Activated T-helper 2 cell treated with anti-CD3 and anti-CD28 coated beads, Interferon-gamma antibody, Interleukin-2, Interleukin-4, amounts not matched to agents 10 μg/mL and 5 μg/mL and 100 μg/mL, durations not matched to agents 14 hours and 24 hours and 36 hours (primary cell): ENCODE results near the gene STRN. TPM values are rescaled to one million over a fixed set of nuclear protein-coding genes. Genes with fewer than 3 reads are reported as not detected.

Source experiments
- total RNA-seq: library from RNA; stranded (reverse); gene quantifications from 2 replicates; pipeline ENCODE4 v1.2.3, GENCODE V29; 2022

Gene STRN
- total RNA-seq, 1 donor from 2014 or later: 27.7 TPM

Other genes with a start within 250 kb of the STRN start
- gene HEATR5B, start 117.8 kb upstream of the STRN start, total RNA-seq: 15.3 and 16.8 TPM in 2 replicates
- 14.4 and 14.9 TPM in 2 replicates for gene GPATCH11, start 118.0 kb upstream of the STRN start, total RNA-seq
- gene EIF2AK2, start 190.4 kb upstream of the STRN start, total RNA-seq: 30.6 and 30.8 TPM in 2 replicates
- not detected in 2 replicates for gene SULT6B1, start 222.1 kb upstream of the STRN start, total RNA-seq
- 37.3 and 42.3 TPM in 2 replicates for gene CEBPZOS, start 230.0 kb upstream of the STRN start, total RNA-seq